Stomach (tissue), 4 donors: ENCODE data around the gene FRMD8.

Source experiments
- CTCF ChIP-seq, 7 experiments: fragments of 450-650 bp in 4 of 7; fragments of 200-600 bp in 3 of 7; sonication (generic) in 3 of 7; IDR thresholded peaks; one replicate each; pipeline ENCODE4 v1.5.1; 2016 to 2019; ENCODE audit warnings: antibody characterized with exemption in 7 of 7, control low read depth in 2 of 7, mild to moderate bottlenecking in 1 of 7
- POLR2A ChIP-seq, 4 donors: fragments of 450-650 bp; IDR thresholded peaks; one replicate each; pipeline ENCODE4 v1.6.1; 2016; ENCODE audit warnings: antibody characterized with exemption in 4 of 4, control low read depth in 2 of 4, mild to moderate bottlenecking in 1 of 4, moderate library complexity in 1 of 4
- POLR2AphosphoS5 ChIP-seq, 3 donors: sonication (generic); formaldehyde crosslinking; IDR thresholded peaks; one replicate each; pipeline ENCODE4 v1.6.1; 2016; ENCODE audit warnings: antibody characterized with exemption in 3 of 3

- peak in 2 of 3 donors; percentile 31 to 79 for TF ChIP-seq POLR2AphosphoS5 (IDR thresholded peaks at IDR 0.05)
- TF ChIP-seq CTCF (IDR thresholded peaks at IDR 0.05): no peak
- peak in 2 of 4 donors; percentile 19 for TF ChIP-seq POLR2A (IDR thresholded peaks at IDR 0.05)
Observed at GRCh38 chr11:65432686-65433582, 46.5 kb downstream of the FRMD8 start.
